H1 (cell line): ENCODE data around the gene RNASE7. TPM values are rescaled to one million over a fixed set of nuclear protein-coding genes. Genes with fewer than 3 reads are reported as not detected.

Experiments
- CTCF ChIA-PET: fragments of 300-600 bp; sonication (Branson Sonifier 250); formaldehyde crosslinking; loops from one replicate; lab custom pipeline; 2021; ENCODE audit not compliant: partially characterized antibody; lab: Charles Lee
- POLR2A ChIA-PET: fragments of 300-600 bp; sonication (Branson Sonifier 250); formaldehyde crosslinking; loops from one replicate; lab custom pipeline; 2021; ENCODE audit warnings: inconsistent platforms; ENCODE audit not compliant: partially characterized antibody; lab: Charles Lee
- DNase-seq, 2 experiments: peaks; one replicate each; pipeline versions ENCODE4 v3.0.0 to v3.0.0-alpha.2; 2010 to 2022; ENCODE audit warnings: low spot score in 2 of 2, low read depth in 1 of 2, mixed read lengths in 1 of 2
- FAIRE-seq: peaks from 2 replicates; lab custom pipeline; 2011; peaks lifted over from hg19 to GRCh38; lab: Jason Lieb, UNC
- H2AFZ ChIP-seq: 2 replicates; pipeline ENCODE4 v1.8.1; 2012; ENCODE audit warnings: low read length, inconsistent platforms
- H2AK5ac ChIP-seq: 2 replicates; pipeline ENCODE4 v1.6.1; 2013; ENCODE audit warnings: low read depth, low read length
- H2BK120ac ChIP-seq: replicated peaks from 2 replicates; pipeline ENCODE3; 2013; ENCODE audit warnings: low read depth, low read length, inconsistent platforms
- H2BK12ac ChIP-seq: 2 replicates; pipeline ENCODE4 v1.6.1; 2013; ENCODE audit warnings: low read depth, low read length
- H2BK15ac ChIP-seq: 2 replicates; pipeline ENCODE4 v1.6.1; 2013; ENCODE audit warnings: low read length
- H2BK20ac ChIP-seq: 2 replicates; pipeline ENCODE4 v1.6.1; 2013; ENCODE audit warnings: low read length
- H2BK5ac ChIP-seq: 2 replicates; pipeline ENCODE4 v1.6.1; 2013; ENCODE audit warnings: low read depth, low read length
- H3K14ac ChIP-seq: 2 replicates; pipeline ENCODE4 v1.6.1; 2013; ENCODE audit warnings: inconsistent platforms; ENCODE audit not compliant: insufficient read length
- H3K18ac ChIP-seq: 2 replicates; pipeline ENCODE4 v1.6.1; 2013; ENCODE audit warnings: low read length; ENCODE audit errors: extremely low read depth
- H3K23ac ChIP-seq: 2 replicates; pipeline ENCODE4 v1.6.1; 2013; ENCODE audit warnings: inconsistent platforms; ENCODE audit not compliant: insufficient read length
- H3K23me2 ChIP-seq: 2 replicates; pipeline ENCODE4 v1.6.1; 2013; ENCODE audit warnings: low read depth, low read length
- H3K27ac ChIP-seq: 2 replicates; pipeline ENCODE4 v1.6.1; 2011; ENCODE audit warnings: low read depth, low read length, inconsistent platforms
- H3K27me3 ChIP-seq, 4 experiments: replicated peaks in 1 of 4; 1 replicate in 1 of 4; 2 replicates in 3 of 4; pipeline versions ENCODE4 v1.6.1 to v1.8.1; 2011 to 2013; ENCODE audit warnings: low read length in 3 of 4, mild to moderate bottlenecking in 3 of 4, inconsistent platforms in 2 of 4, mixed read lengths in 2 of 4, moderate library complexity in 1 of 4; ENCODE audit not compliant: control insufficient read depth in 3 of 4, insufficient read depth in 3 of 4; ENCODE audit errors: extremely low read depth in 1 of 4
- H3K36me3 ChIP-seq, 4 experiments: 2 replicates each; pipeline versions ENCODE4 v1.6.1 to v1.8.1; 2011 to 2013; ENCODE audit warnings: mild to moderate bottlenecking in 4 of 4, low read length in 3 of 4, moderate library complexity in 2 of 4, control low read depth in 1 of 4, inconsistent platforms in 1 of 4; ENCODE audit not compliant: insufficient read depth in 4 of 4, control insufficient read depth in 2 of 4
- H3K4ac ChIP-seq: replicated peaks from 2 replicates; pipeline ENCODE3; 2013; ENCODE audit warnings: low read length, low read depth, mixed read lengths, inconsistent platforms; ENCODE audit not compliant: insufficient read length
- H3K4me1 ChIP-seq, 4 experiments: replicated peaks in 1 of 4; 1 replicate in 1 of 4; 2 replicates in 3 of 4; pipeline versions ENCODE4 v1.6.1 to v1.8.1; 2011 to 2013; ENCODE audit warnings: low read length in 3 of 4, inconsistent platforms in 2 of 4, mixed read lengths in 1 of 4; ENCODE audit not compliant: insufficient read depth in 4 of 4, control insufficient read depth in 3 of 4
- H3K4me2 ChIP-seq, 2 experiments: 2 replicates each; pipeline versions ENCODE4 v1.6.1 to v1.8.1; 2011 to 2013; ENCODE audit warnings: low read depth in 2 of 2, low read length in 2 of 2, control low read depth in 1 of 2, inconsistent platforms in 1 of 2, mild to moderate bottlenecking in 1 of 2; ENCODE audit not compliant: insufficient read depth in 1 of 2
- H3K4me3 ChIP-seq, 4 experiments: fragments of 200-600, 300-600 bp in 1 of 4; sonication (generic), shearing (Covaris generic), sonication (Bioruptor Twin) in 1 of 4; 2 replicates each; pipeline versions ENCODE4 v1.5.1 to v1.8.1; 2011 to 2016; ENCODE audit warnings: low read length in 4 of 4, low read depth in 3 of 4, control low read depth in 2 of 4, inconsistent platforms in 2 of 4, mild to moderate bottlenecking in 2 of 4, mixed read lengths in 1 of 4, moderate library complexity in 1 of 4; ENCODE audit not compliant: insufficient read depth in 2 of 4; ENCODE audit errors: extremely low read depth in 1 of 4
- H3K56ac ChIP-seq: replicated peaks from 2 replicates; pipeline ENCODE3; 2013; ENCODE audit warnings: low read depth, mild to moderate bottlenecking, mixed read lengths, low read length, inconsistent platforms; ENCODE audit not compliant: insufficient read length
- H3K79me1 ChIP-seq: 2 replicates; pipeline ENCODE4 v1.6.1; 2013; ENCODE audit warnings: low read depth, low read length, control low read depth
- H3K79me2 ChIP-seq, 2 experiments: 2 replicates each; pipeline versions ENCODE4 v1.6.1 to v1.8.1; 2012 to 2013; ENCODE audit warnings: low read length in 2 of 2, mild to moderate bottlenecking in 2 of 2, inconsistent platforms in 1 of 2; ENCODE audit not compliant: insufficient read depth in 2 of 2, control insufficient read depth in 1 of 2
- H3K9ac ChIP-seq, 4 experiments: replicated peaks in 1 of 4; 1 replicate in 1 of 4; 2 replicates in 3 of 4; pipeline versions ENCODE4 v1.6.1 to v1.8.1; 2011 to 2013; ENCODE audit warnings: low read depth in 3 of 4, low read length in 3 of 4, control low read depth in 2 of 4, mild to moderate bottlenecking in 2 of 4, moderate library complexity in 2 of 4, inconsistent platforms in 1 of 4; ENCODE audit errors: extremely low read depth in 1 of 4
- H3K9me3 ChIP-seq, 2 experiments: 2 replicates each; pipeline versions ENCODE4 v1.6.1 to v1.8.1; 2012 to 2013; ENCODE audit warnings: mild to moderate bottlenecking in 2 of 2, moderate library complexity in 2 of 2, control low read depth in 1 of 2, inconsistent platforms in 1 of 2, low read depth in 1 of 2, low read length in 1 of 2, mixed read lengths in 1 of 2; ENCODE audit not compliant: insufficient read depth in 2 of 2
- H4K20me1 ChIP-seq, 2 experiments: replicated peaks in 1 of 2; 2 replicates each; pipeline versions ENCODE3 to v1.8.1; 2011 to 2013; ENCODE audit warnings: inconsistent platforms in 2 of 2, low read length in 2 of 2, mild to moderate bottlenecking in 1 of 2; ENCODE audit not compliant: insufficient read depth in 2 of 2, control insufficient read depth in 1 of 2
- H4K5ac ChIP-seq: 2 replicates; pipeline ENCODE4 v1.6.1; 2013; ENCODE audit warnings: low read length, low read depth, mixed read lengths, inconsistent platforms; ENCODE audit not compliant: insufficient read length
- H4K8ac ChIP-seq: 2 replicates; pipeline ENCODE4 v1.8.0; 2013; ENCODE audit warnings: mild to moderate bottlenecking, moderate library complexity, low read length, inconsistent platforms; ENCODE audit not compliant: insufficient read depth; ENCODE audit errors: extremely low read depth
- H4K91ac ChIP-seq: replicated peaks from 2 replicates; pipeline ENCODE3; 2013; ENCODE audit warnings: low read length, mixed read lengths, inconsistent platforms; ENCODE audit not compliant: insufficient read length
- GTF2F1 ChIP-seq: IDR thresholded peaks from 2 replicates; pipeline ENCODE4 v1.6.1; 2012; ENCODE audit warnings: low read depth, low read length, improper control_type of control experiment, borderline replicate concordance
- POLR2A ChIP-seq, 2 experiments: IDR thresholded peaks; 1 replicate in 1 of 2; 2 replicates in 1 of 2; pipeline ENCODE4 v1.6.1; 2011; ENCODE audit warnings: low read depth in 2 of 2, low read length in 2 of 2, mild to moderate bottlenecking in 2 of 2; ENCODE audit errors: control extremely low read depth in 1 of 2
- POLR2AphosphoS5 ChIP-seq: IDR thresholded peaks from 2 replicates; pipeline ENCODE4 v1.6.1; 2011; ENCODE audit warnings: low read depth, low read length
- SIX5 ChIP-seq: IDR thresholded peaks from 2 replicates; pipeline ENCODE4 v1.6.1; 2011; ENCODE audit warnings: mild to moderate bottlenecking, low read depth, low read length
- WGBS, 2 experiments: shearing (Covaris generic) in 1 of 2; methylation state at CpG; one replicate each; pipeline versions ENCODE4 v1.1.6 to v1.1.7; 2013 to 2015; ENCODE audit warnings: low lambda C conversion rate in 2 of 2, mixed read lengths in 2 of 2, inconsistent platforms in 1 of 2, low coverage in 1 of 2, missing lambda C conversion rate in 1 of 2; ENCODE audit not compliant: insufficient replicate concordance in 2 of 2, insufficient coverage in 1 of 2, insufficient read length in 1 of 2; ENCODE audit errors: extremely low coverage in 1 of 2, missing lambda C conversion rate in 1 of 2; 5-methylcytosine and 5-hydroxymethylcytosine counted together
- polyA plus RNA-seq, 7 experiments: library from polyadenylated mRNA; depleted of rRNA in 3 of 7; stranded (reverse) in 5 of 7; unstranded in 2 of 7; fragments of >200 nt in 5 of 7; fragments of 200-250 nt in 2 of 7; gene quantifications; 1 replicate in 5 of 7; 2 replicates in 1 of 7; 4 replicates in 1 of 7; pipeline versions ENCODE4 v1.2.1 to v1.2.3, GENCODE V29; 2011 to 2013; ENCODE audit warnings: missing spikeins in 2 of 7, mixed read lengths in 2 of 7
- total RNA-seq: library from RNA; stranded (reverse); fragmentation: NEBNext Ultra II Directional; extraction: Animal tissue kit (Norgen Biotek cat#: 25700); gene quantifications from 2 replicates; pipeline ENCODE4 v1.2.1, GENCODE V29; 2021
- TF ChIP-seq, protein P1 (sequence below): IDR thresholded peaks from 2 replicates; pipeline ENCODE4 v1.6.1; 2011; ENCODE audit warnings: low read depth, mild to moderate bottlenecking, low read length; ENCODE audit not compliant: insufficient read depth
- TF ChIP-seq, protein P2 (sequence below), 3 experiments: IDR thresholded peaks; 1 replicate in 2 of 3; 2 replicates in 1 of 3; pipeline versions ENCODE4 v1.5.1 to v1.6.1; 2011; ENCODE audit warnings: low read length in 3 of 3, mild to moderate bottlenecking in 3 of 3, inconsistent platforms in 2 of 3, low read depth in 1 of 3, moderate library complexity in 1 of 3; ENCODE audit not compliant: insufficient read depth in 1 of 3; ENCODE audit errors: control extremely low read depth in 1 of 3

Gene RNASE7
- total and polyA plus RNA-seq, 2 of the 8 experiments (the other 6 are each of a cell fraction or from before 2014, with no cell fraction given), result not detected

DNA sequence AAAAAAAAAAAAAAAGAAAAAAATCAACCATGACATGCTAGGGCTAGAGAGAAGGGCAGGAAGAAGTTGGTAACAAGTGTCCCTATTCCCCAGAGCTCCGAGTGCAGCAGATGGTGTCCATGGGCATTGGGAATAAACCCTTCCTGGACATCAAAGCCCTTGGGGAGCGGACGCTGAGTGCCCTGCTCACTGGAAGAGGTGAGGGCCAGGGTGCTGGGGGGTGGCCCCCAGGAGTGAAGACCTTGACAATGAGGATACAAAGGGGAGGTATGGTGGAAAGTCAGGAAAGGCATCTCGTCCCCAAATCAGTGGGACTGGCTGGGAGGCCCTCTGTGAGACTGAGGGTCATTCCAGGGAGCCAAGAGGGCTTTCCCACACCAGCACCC lies 44.7 kb downstream of the RNASE7 start:
- Histone ChIP-seq H3K4me2 (no peak overlapping the region), H4K91ac (no peak overlapping the region), H4K5ac (no peak overlapping the region), H3K4ac (no peak overlapping the region), H3K36me3 (peaks cover 26 to 74% (median 65%) of the 10 kb centered on the region in 4 experiments), H3K56ac (no peak overlapping the region), H3K27me3 (no peaks in the 10 kb centered on the region), H3K9ac (no peak overlapping the region), H4K20me1 (peaks cover 12 to 17% of the 10 kb centered on the region in 2 experiments), H2BK12ac (no peak overlapping the region), H3K4me3 (no peak overlapping the region), H3K14ac (no peak overlapping the region), H2AK5ac (no peak overlapping the region), H3K18ac (no peak overlapping the region), H3K79me2 (no peaks in the 10 kb centered on the region), H3K23ac (no peak overlapping the region), H3K4me1 (peaks cover 0 to 5% (median 0%) of the 10 kb centered on the region in 4 experiments; a peak in 3 of 7 replicates), H4K8ac (no peak overlapping the region), H2BK15ac (no peak overlapping the region), H2BK5ac (no peak overlapping the region), H2BK120ac (no peak overlapping the region), H3K9me3 (no peaks in the 10 kb centered on the region), H2BK20ac (no peak overlapping the region), H3K23me2 (no peaks in the 10 kb centered on the region), H3K79me1 (0 out of 2 replicates have a peak, but pooled peaks cover 4% of the 10 kb centered on the region), H3K27ac (peak overlapping the region; percentile 47; the same call in 1 of the 2 replicates), H2AFZ (no peak overlapping the region)
- CTCF ChIA-PET, result interaction anchor here (0.6 to 10.2 kb wide), 7 partner anchors 15 to 116 kb away, joined by 3 to 148 read pairs (median 9); partner anchors contain the start of gene TMEM253
- DNase-seq, result no peak
- POLR2A ChIA-PET, result interaction anchor here (0.6 to 12.4 kb wide), 10 partner anchors 10 to 369 kb away, joined by 3 to 245 read pairs (median 8); partner anchors contain the start of genes ARHGEF40, CHD8, NDRG2 and TMEM253
- no peak for FAIRE-seq
- TF ChIP-seq SIX5 (no peak), POLR2AphosphoS5 (peak; percentile 33), POLR2A (IDR thresholded peaks at IDR 0.05; ENCODE audit: control extremely low read depth in 1 of 2, low read depth in 2 of 2, low read length in 2 of 2) (peak; percentile 45 to 77; a peak in 1 of 3 replicates), GTF2F1 (no peak)
- TF ChIP-seq, protein P1, sequence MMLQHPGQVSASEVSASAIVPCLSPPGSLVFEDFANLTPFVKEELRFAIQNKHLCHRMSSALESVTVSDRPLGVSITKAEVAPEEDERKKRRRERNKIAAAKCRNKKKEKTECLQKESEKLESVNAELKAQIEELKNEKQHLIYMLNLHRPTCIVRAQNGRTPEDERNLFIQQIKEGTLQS, result no peak
- TF ChIP-seq, protein P2, sequence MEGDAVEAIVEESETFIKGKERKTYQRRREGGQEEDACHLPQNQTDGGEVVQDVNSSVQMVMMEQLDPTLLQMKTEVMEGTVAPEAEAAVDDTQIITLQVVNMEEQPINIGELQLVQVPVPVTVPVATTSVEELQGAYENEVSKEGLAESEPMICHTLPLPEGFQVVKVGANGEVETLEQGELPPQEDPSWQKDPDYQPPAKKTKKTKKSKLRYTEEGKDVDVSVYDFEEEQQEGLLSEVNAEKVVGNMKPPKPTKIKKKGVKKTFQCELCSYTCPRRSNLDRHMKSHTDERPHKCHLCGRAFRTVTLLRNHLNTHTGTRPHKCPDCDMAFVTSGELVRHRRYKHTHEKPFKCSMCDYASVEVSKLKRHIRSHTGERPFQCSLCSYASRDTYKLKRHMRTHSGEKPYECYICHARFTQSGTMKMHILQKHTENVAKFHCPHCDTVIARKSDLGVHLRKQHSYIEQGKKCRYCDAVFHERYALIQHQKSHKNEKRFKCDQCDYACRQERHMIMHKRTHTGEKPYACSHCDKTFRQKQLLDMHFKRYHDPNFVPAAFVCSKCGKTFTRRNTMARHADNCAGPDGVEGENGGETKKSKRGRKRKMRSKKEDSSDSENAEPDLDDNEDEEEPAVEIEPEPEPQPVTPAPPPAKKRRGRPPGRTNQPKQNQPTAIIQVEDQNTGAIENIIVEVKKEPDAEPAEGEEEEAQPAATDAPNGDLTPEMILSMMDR (IDR thresholded peaks at IDR 0.05; ENCODE audit: control extremely low read depth in 1 of 3, insufficient read depth in 1 of 3, low read depth in 1 of 3, low read length in 3 of 3), result no peak
- 90% methylated on average over 4 of the region's 4 CpGs; no CpG with 5 or more reads in 1 of the 2 experiments for WGBS, 2 experiments
